K562 (cell line): ENCODE measurements around the gene MAB21L3. TPM values are rescaled to one million over a fixed set of nuclear protein-coding genes. Genes with fewer than 3 reads are reported as not detected.

ENCODE experiments used
- DEAF1 ChIP-seq: fragments of 450-650 bp; formaldehyde crosslinking; IDR thresholded peaks from 2 replicates; pipeline ENCODE4 v1.4.0; 2020; ENCODE audit warnings: mild to moderate bottlenecking, moderate library complexity
- EP300 ChIP-seq: IDR thresholded peaks from 2 replicates; pipeline ENCODE4 v1.6.1; 2012; ENCODE audit warnings: low read length, improper control_type of control experiment
- HDAC2 ChIP-seq: fragments of 450-650 bp; IDR thresholded peaks from 2 replicates; pipeline ENCODE4 v1.6.1; 2016; ENCODE audit warnings: mild to moderate bottlenecking
- MCM5 ChIP-seq: fragments of 450-650 bp; IDR thresholded peaks from 2 replicates; pipeline ENCODE4 v1.6.1; 2016; ENCODE audit warnings: low read depth
- NR2C2 ChIP-seq, 2 experiments: fragments of 200-800 bp in 1 of 2; sonication (Bioruptor generic) in 1 of 2; sonication (generic) in 1 of 2; formaldehyde crosslinking in 1 of 2; IDR thresholded peaks; 2 replicates each; pipeline versions ENCODE4 v1.6.1 to v1.8.0; 2016 to 2022; ENCODE audit warnings: mild to moderate bottlenecking in 1 of 2, missing compliant biosample characterization in 1 of 2, missing genetic modification characterization in 1 of 2, missing genetic modification reagents in 1 of 2
- PBX2 ChIP-seq, 2 experiments: IDR thresholded peaks in 1 of 2; conservative IDR thresholded peaks in 1 of 2; 2 replicates each; pipeline ENCODE4 v1.6.1; 2016; ENCODE audit warnings: low read depth in 2 of 2, mild to moderate bottlenecking in 1 of 2, missing compliant biosample characterization in 1 of 2, missing genetic modification characterization in 1 of 2, moderate library complexity in 1 of 2
- SOX6 ChIP-seq: fragments of 450-650 bp; IDR thresholded peaks from 2 replicates; pipeline ENCODE4 v1.6.1; 2014; ENCODE audit warnings: mild to moderate bottlenecking
- STAT5B ChIP-seq: fragments of 250-450 bp; sonication (Bioruptor Pico); IDR thresholded peaks from 2 replicates; pipeline ENCODE4 v1.8.0; 2021; ENCODE audit warnings: mild to moderate bottlenecking, inconsistent platforms
- TAL1 ChIP-seq: fragments of 450-650 bp; IDR thresholded peaks from 2 replicates; pipeline ENCODE4 v1.6.1; 2016; ENCODE audit warnings: mild to moderate bottlenecking
- ZBTB2 ChIP-seq: fragments of 450-650 bp; IDR thresholded peaks from 2 replicates; pipeline ENCODE4 v1.6.1; 2016; ENCODE audit warnings: antibody characterized with exemption
- ZBTB26 ChIP-seq: fragments of 450-650 bp; formaldehyde crosslinking; IDR thresholded peaks from 2 replicates; pipeline ENCODE4 v1.4.0; 2022; ENCODE audit warnings: missing genetic modification characterization
- ZFP30 ChIP-seq: fragments of 250-450 bp; sonication (Bioruptor Pico); IDR thresholded peaks from 2 replicates; pipeline ENCODE4 v1.8.0; 2022; ENCODE audit warnings: moderate library complexity, mild to moderate bottlenecking, inconsistent platforms, borderline replicate concordance
- ZFX ChIP-seq: sonication (generic); formaldehyde crosslinking; IDR thresholded peaks from 2 replicates; pipeline ENCODE4 v1.8.0; 2022; ENCODE audit warnings: mild to moderate bottlenecking, missing genetic modification reagents, moderate library complexity
- ZHX1 ChIP-seq: fragments of 150-350 bp; conservative IDR thresholded peaks from 2 replicates; pipeline ENCODE4 v1.6.1; 2014; ENCODE audit warnings: low read length
- ZNF263 ChIP-seq: sonication (generic); formaldehyde crosslinking; IDR thresholded peaks from 2 replicates; pipeline ENCODE4 v1.8.0; 2022; ENCODE audit warnings: mild to moderate bottlenecking, missing genetic modification reagents, borderline replicate concordance
- polyA plus RNA-seq, 8 experiments: library from polyadenylated mRNA; depleted of rRNA in 4 of 8; stranded (reverse) in 5 of 8; unstranded in 3 of 8; fragments of >200 nt; fragmentation: Nextera tagmentation in 2 of 8; fragmentation: Illumina TruSeq in 1 of 8; extraction: Ambion mirVana in 2 of 8; extraction: Trizol in 1 of 8; gene quantifications; 2 replicates each; pipeline versions ENCODE4 v1.2.1 to v1.2.3, GENCODE V29; 2011 to 2014; ENCODE audit warnings: inconsistent platforms in 1 of 8, missing spikeins in 1 of 8
- total RNA-seq, 7 experiments: library from RNA; depleted of rRNA in 6 of 7; stranded (reverse); fragments of >200 nt in 6 of 7; fragmentation: Illumina TruSeq in 2 of 7; extraction: Trizol in 2 of 7; gene quantifications; 2 replicates each; pipeline versions ENCODE4 v1.2.1 to v1.2.3, GENCODE V29; 2011 to 2021; ENCODE audit warnings: low replicate concordance in 1 of 7

MAB21L3 gene
- total and polyA plus RNA-seq, 9 of the 15 experiments (the other 6 are each of a cell fraction or from before 2014, with no cell fraction given) = not detected

- TF ChIP-seq STAT5B (CRISPR knock-in tag) (no peak), NR2C2 (CRISPR knock-in tag; IDR thresholded peaks at IDR 0.05) (no peak), NR2C2 (tag; IDR thresholded peaks at IDR 0.05) (no peak), ZHX1 (no peak), EP300 (no peak), TAL1 (no peak), ZBTB2 (no peak), SOX6 (peak; percentile 39; the same call in 1 of the 2 replicates), ZFX (CRISPR knock-in tag) (no peak), HDAC2 (peak; percentile 40; the same call in 1 of the 2 replicates), ZFP30 (CRISPR knock-in tag) (no peak), MCM5 (no peak), ZBTB26 (CRISPR knock-in tag) (no peak), DEAF1 (CRISPR knock-in tag) (peak; percentile 89), PBX2 (CRISPR knock-in tag; IDR thresholded peaks at IDR 0.05; ENCODE audit: low read depth) (no peak), PBX2 (tag; conservative IDR thresholded peaks at IDR 0.05; ENCODE audit: low read depth) (no peak), ZNF263 (peak; percentile 68; the same call in 1 of the 2 replicates)
These were observed 40.8 kb downstream of the MAB21L3 start (continued) for GRCh38 chr1:116151739-116152576.
